Measurements from ENCODE around the gene ZNF598. TPM values are rescaled to one million over a fixed set of nuclear protein-coding genes. Genes with fewer than 3 reads are reported as not detected.

ZNF598 gene
- polyA plus RNA-seq, 2 of the 4 experiments (the other 2 are of a cell fraction) = 17.7 to 33.8 TPM

DNA sequence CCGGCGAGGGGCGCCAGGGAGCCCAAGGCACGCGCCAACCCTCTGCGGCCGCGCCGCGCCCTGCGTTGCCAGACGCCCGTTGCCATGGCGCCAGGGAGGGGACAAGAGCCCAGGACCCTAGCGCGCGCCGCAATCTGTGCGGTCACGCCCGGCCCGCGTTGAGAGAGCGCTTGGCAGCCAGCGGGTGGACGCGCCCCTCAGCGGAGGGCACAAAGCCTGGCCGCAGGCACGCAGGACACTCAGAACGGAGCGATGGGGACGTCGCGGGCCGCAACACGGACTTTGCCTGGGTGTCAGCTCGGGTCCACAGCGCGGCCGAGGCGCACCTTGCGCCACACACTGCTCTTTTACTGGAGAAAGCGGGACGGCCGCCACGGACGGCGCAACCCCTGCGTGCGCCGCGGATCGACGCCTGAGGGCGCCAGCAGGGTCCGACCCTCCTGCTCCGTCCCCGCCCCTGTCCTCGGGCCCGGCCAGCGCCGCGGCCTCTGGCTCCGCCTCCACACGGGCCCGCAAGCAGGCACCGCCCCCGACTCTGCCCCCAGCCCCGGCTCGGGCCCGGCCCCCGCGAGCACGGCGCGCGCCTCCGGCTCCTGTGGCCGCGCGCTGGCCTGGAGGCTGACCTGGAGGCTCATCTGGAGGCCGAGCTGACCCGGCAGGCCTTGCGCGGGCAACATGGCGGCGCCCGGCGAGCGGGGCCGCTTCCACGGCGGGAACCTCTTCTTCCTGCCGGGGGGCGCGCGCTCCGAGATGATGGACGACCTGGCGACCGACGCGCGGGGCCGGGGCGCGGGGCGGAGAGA, 25.9 kb downstream of the ZNF598 start, which contains the start of gene GFER (continued):
- TF ChIP-seq RNF2 (IDR thresholded peaks at IDR 0.05; ENCODE audit: borderline replicate concordance, low read depth) (peak; percentile 66; the same call in 1 of the 2 replicates), JUN (IDR thresholded peaks at IDR 0.05) (peak; percentile 30 to 82; a peak in 3 of 5 replicates), CBX8 (IDR thresholded peaks at IDR 0.05) (no peak), USF2 (IDR thresholded peaks at IDR 0.05) (no peak), RFX5 (IDR thresholded peaks at IDR 0.05) (0 out of 2 replicates have a peak, but pooled peaks have one; percentile 17), POLR2AphosphoS2 (conservative IDR thresholded peaks at IDR 0.05; ENCODE audit: low read length) (no peak), GATA3 (IDR thresholded peaks at IDR 0.05; ENCODE audit: borderline replicate concordance) (0 out of 2 replicates have a peak, but pooled peaks have one; percentile 6), EHMT2 (IDR thresholded peaks at IDR 0.05; ENCODE audit: low read depth) (no peak), HMGXB4 (CRISPR knock-in tag; IDR thresholded peaks at IDR 0.05; ENCODE audit: borderline replicate concordance) (no peak), TP53 (CRISPR knock-in tag; IDR thresholded peaks at IDR 0.05) (0 out of 2 replicates have a peak, but pooled peaks have one; percentile 54), HOXB5 (CRISPR knock-in tag; IDR thresholded peaks at IDR 0.05) (peak; percentile 90), ZFP36 (IDR thresholded peaks at IDR 0.05; ENCODE audit: borderline replicate concordance, partially characterized antibody) (no peak), ZC3H11A (IDR thresholded peaks at IDR 0.05) (no peak), EHF (CRISPR knock-in tag; IDR thresholded peaks at IDR 0.05) (peak; percentile 72; the same call in 1 of the 2 replicates), SREBF2 (IDR thresholded peaks at IDR 0.05) (no peak), PBX3 (IDR thresholded peaks at IDR 0.05) (peak; percentile 65; the same call in 1 of the 2 replicates), KDM5A (IDR thresholded peaks at IDR 0.05) (peak; percentile 96), HOXB13 (CRISPR knock-in tag; IDR thresholded peaks at IDR 0.05; ENCODE audit: low read depth) (peak; percentile 66; the same call in 1 of the 2 replicates), KDM1A (IDR thresholded peaks at IDR 0.05; ENCODE audit: low read depth) (no peak), FOSB (CRISPR knock-in tag; IDR thresholded peaks at IDR 0.05) (no peak), SMC3 (IDR thresholded peaks at IDR 0.05) (peak; percentile 45), HEYL (CRISPR knock-in tag; IDR thresholded peaks at IDR 0.05) (no peak), PHF8 (IDR thresholded peaks at IDR 0.05; ENCODE audit: borderline replicate concordance, low read depth) (peak; percentile 30), NPAS2 (CRISPR knock-in tag; IDR thresholded peaks at IDR 0.05; ENCODE audit: borderline replicate concordance) (peak; percentile 48; the same call in 1 of the 2 replicates), FOSL2 (IDR thresholded peaks at IDR 0.05) (no peak), FOSL2 (CRISPR knock-in tag; IDR thresholded peaks at IDR 0.05) (peak; percentile 18; the same call in 1 of the 2 replicates)
- TF ChIP-seq, protein P1, sequence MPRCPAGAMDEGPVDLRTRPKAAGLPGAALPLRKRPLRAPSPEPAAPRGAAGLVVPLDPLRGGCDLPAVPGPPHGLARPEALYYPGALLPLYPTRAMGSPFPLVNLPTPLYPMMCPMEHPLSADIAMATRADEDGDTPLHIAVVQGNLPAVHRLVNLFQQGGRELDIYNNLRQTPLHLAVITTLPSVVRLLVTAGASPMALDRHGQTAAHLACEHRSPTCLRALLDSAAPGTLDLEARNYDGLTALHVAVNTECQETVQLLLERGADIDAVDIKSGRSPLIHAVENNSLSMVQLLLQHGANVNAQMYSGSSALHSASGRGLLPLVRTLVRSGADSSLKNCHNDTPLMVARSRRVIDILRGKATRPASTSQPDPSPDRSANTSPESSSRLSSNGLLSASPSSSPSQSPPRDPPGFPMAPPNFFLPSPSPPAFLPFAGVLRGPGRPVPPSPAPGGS (IDR thresholded peaks at IDR 0.05) = peak; percentile 81; the same call in 1 of the 3 replicates
- TF ChIP-seq, protein P2, sequence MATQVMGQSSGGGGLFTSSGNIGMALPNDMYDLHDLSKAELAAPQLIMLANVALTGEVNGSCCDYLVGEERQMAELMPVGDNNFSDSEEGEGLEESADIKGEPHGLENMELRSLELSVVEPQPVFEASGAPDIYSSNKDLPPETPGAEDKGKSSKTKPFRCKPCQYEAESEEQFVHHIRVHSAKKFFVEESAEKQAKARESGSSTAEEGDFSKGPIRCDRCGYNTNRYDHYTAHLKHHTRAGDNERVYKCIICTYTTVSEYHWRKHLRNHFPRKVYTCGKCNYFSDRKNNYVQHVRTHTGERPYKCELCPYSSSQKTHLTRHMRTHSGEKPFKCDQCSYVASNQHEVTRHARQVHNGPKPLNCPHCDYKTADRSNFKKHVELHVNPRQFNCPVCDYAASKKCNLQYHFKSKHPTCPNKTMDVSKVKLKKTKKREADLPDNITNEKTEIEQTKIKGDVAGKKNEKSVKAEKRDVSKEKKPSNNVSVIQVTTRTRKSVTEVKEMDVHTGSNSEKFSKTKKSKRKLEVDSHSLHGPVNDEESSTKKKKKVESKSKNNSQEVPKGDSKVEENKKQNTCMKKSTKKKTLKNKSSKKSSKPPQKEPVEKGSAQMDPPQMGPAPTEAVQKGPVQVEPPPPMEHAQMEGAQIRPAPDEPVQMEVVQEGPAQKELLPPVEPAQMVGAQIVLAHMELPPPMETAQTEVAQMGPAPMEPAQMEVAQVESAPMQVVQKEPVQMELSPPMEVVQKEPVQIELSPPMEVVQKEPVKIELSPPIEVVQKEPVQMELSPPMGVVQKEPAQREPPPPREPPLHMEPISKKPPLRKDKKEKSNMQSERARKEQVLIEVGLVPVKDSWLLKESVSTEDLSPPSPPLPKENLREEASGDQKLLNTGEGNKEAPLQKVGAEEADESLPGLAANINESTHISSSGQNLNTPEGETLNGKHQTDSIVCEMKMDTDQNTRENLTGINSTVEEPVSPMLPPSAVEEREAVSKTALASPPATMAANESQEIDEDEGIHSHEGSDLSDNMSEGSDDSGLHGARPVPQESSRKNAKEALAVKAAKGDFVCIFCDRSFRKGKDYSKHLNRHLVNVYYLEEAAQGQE (IDR thresholded peaks at IDR 0.05) = no peak
- TF ChIP-seq, protein P3, sequence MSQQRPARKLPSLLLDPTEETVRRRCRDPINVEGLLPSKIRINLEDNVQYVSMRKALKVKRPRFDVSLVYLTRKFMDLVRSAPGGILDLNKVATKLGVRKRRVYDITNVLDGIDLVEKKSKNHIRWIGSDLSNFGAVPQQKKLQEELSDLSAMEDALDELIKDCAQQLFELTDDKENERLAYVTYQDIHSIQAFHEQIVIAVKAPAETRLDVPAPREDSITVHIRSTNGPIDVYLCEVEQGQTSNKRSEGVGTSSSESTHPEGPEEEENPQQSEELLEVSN (IDR thresholded peaks at IDR 0.05; ENCODE audit: borderline replicate concordance, low read depth) = 0 out of 2 replicates have a peak, but pooled peaks have one; percentile 68
